Limb (tissue), 2 donors: ENCODE results near the gene SECISBP2.
"Not testable (repeated sequence)": the region's sequence is repeated elsewhere in the genome, so short reads cannot be mapped to it uniquely, and the experiment has no call there.

Experiments used
- DNase-seq, 2 donors: peaks; one replicate each; pipeline ENCODE4 v3.0.0-alpha.2; 2016; ENCODE audit errors: extremely low spot score in 2 of 2

Gene SECISBP2

DNA sequence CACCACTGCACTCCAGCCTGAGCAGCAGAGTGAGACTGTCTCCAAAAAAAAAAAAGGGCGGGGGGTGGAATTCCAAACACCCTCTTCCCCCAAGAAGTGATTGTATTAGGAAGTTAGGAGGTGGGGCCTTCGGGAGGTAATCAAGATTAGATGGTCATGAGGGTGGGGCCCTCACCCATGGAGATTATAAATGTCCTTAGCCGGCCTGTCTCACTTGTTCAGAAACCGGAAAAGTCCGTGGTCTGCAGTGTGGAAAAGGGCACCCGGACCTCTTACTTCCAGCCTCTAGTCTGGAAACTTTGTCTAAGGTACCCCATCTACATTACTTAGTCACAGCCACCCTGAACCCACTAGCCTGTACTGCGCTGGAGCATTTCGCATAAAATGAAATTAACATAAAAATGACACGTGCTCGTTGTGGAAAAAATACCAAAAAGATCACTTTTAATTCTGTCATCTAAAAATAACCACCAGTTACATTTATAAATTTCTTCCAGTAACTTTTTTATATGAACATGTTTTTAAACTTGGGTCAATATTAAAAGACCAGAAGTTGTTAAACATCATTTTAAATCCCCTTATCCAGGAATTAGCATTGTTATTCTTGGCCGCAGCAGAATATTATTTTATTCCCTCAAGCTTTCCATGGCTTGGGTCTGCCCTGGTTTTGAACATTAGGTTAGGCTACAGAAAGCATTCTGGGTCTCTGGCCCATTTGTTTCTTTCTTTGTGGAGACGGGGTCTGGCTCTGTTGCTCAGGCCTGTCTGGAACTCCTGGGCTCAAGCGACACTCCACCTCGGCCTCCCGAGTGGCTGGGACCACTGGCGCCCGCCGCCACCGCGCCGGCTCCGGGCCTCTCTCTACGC lies 8.5 kb upstream of the SECISBP2 start:
- DNase-seq: peak in 1 of 2 donors; percentile 39

GRCh38 chr9:89310475-89311345 lies 7.6 kb upstream of the SECISBP2 start, which contains the start of gene CKS2:
Gene CKS2 (plus strand): TSS chr9:89311195. CDS start chr9:89311293, 98 bp downstream.
- peak; percentile 99 to 100 for DNase-seq

DNA sequence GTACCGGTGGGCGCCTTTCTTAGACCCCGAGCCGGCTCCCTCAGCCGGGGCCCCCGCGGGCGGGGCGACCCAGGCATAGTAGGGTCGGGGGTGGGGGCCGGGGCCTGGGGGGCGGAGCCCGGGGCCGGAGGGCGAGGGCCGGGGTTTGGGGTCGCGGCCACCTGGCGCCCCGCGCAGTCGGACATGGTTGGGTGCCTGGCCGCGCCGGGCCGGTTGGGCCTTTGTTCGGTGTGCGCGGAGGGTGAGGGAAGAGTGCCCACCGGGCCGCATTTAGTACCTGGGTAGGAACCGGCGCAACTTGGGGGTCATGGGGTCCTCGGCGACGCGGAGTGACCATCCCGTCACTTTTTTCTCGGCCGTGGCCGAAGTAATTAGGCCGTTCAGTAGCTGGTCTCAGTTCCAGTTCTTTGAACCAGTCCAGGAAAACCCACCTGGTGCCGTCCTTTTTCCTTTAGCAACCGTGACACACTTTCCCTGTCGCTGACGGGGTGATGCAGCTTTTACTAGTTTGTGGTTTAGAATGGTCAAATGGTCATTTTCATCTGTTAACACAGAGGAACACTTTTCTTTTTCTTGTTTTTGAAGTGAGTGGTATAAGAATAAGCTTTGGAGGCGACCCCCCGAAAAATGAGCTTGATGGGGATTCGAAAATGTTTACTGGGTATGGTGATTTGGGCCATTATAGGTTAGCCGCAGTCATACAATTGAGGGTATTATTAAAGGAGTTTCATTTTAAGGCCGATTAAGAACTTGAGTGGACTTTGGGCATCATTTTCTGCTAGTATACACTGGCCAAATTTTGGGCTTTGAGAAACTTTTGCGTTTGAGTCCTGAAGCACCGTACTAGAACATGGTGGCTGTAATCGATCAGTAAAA lies 6.7 kb upstream of the SECISBP2 start:
- no peak for DNase-seq

DNA sequence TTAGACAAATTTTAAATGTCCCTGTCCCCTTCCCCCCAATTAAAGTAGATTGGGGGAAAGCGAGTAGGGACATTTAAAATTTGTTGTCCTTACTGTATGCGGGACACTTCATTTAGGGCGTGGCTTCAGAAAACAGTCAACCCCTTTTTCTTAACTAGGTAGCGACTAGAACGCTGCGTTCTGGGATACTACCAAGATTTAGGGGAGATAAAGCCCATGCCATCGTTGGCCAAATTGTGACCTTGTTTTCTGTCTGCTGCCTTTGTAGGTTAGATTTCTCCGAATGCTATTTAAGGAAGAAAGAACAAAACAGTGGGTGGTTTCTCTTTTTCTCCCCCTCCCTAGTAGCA lies 6.1 kb upstream of the SECISBP2 start:
- DNase-seq: peak in 1 of 2 donors; percentile 24

- DNase-seq: no peak
Measured at GRCh38 chr9:89313842-89314241, 4.5 kb upstream of the SECISBP2 start.

GRCh38 chr9:89314955-89315354 lies 3.3 kb upstream of the SECISBP2 start:
- no peak for DNase-seq

- no peak for DNase-seq
Measured at GRCh38 chr9:89315482-89315881, 2.8 kb upstream of the SECISBP2 start.

- no peak for DNase-seq
Measured at GRCh38 chr9:89317282-89317681, 1.0 kb upstream of the SECISBP2 start.

- peak in 1 of 2 donors; percentile 6 for DNase-seq
Measured at GRCh38 chr9:89319015-89319905, 960 bp downstream of the SECISBP2 start.

- DNase-seq: no peak
Measured at GRCh38 chr9:89323390-89323789, 5.1 kb downstream of the SECISBP2 start.

- DNase-seq: no peak
Measured at GRCh38 chr9:89325733-89326132, 7.4 kb downstream of the SECISBP2 start.

DNA sequence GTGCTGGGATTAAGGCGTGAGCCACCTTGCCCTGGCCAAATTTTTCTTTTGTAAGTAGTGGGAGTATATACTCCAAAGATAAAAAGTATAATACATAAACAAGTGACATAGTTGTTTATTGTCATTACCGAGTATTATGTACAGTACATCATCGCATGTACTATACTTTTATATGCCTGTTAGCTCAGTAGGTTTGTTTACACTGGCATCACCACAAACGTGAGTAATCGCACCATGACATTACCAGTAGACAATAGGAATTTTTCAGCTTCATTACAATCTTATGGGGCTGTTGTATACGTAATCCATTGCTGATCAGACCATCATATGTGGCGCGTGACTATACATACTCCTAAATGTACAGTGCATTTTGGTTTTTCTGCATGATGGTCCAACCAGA lies 9.8 kb downstream of the SECISBP2 start:
- DNase-seq: no peak

- no peak for DNase-seq
Measured at GRCh38 chr9:89329917-89330316, 11.6 kb downstream of the SECISBP2 start.

- no peak for DNase-seq
Measured at GRCh38 chr9:89330513-89330912, 12.2 kb downstream of the SECISBP2 start.

DNA sequence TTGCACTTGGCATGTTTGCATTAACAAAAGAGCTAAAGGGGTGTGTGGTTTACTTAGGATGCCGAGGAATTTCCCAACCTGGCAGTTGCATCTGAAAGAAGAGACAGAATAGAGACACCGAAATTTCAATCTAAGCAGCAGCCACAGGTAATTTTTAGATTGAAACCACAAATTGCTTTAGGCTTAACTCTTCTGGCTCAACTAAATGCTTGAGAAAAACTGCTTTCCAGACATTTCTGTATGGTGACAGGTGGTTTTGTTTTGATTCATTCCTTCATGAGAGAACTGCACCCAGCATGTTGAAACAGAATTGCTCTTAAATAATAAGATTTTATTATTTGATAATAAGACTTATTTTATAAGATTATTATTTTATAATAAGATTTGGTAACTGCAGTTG lies 21.5 kb downstream of the SECISBP2 start:
- DNase-seq: no peak

GRCh38 chr9:89340332-89340731 lies 22.0 kb downstream of the SECISBP2 start:
- no peak for DNase-seq

GRCh38 chr9:89342213-89342612 lies 23.9 kb downstream of the SECISBP2 start:
- no peak for DNase-seq

- no peak for DNase-seq
Measured at GRCh38 chr9:89342948-89343347, 24.6 kb downstream of the SECISBP2 start.

- not testable (repeated sequence) for DNase-seq
Measured at GRCh38 chr9:89343812-89344211, 25.5 kb downstream of the SECISBP2 start.

- no peak for DNase-seq
Measured at GRCh38 chr9:89345476-89345875, 27.2 kb downstream of the SECISBP2 start.
